GM10847 (cell line): ENCODE data around the gene CUL4A.

Source experiments
- POLR2A ChIP-seq: IDR thresholded peaks from 2 replicates; pipeline ENCODE4 v1.6.1; 2011; ENCODE audit not compliant: insufficient read length; ENCODE audit errors: extremely low read depth

The CUL4A gene

DNA sequence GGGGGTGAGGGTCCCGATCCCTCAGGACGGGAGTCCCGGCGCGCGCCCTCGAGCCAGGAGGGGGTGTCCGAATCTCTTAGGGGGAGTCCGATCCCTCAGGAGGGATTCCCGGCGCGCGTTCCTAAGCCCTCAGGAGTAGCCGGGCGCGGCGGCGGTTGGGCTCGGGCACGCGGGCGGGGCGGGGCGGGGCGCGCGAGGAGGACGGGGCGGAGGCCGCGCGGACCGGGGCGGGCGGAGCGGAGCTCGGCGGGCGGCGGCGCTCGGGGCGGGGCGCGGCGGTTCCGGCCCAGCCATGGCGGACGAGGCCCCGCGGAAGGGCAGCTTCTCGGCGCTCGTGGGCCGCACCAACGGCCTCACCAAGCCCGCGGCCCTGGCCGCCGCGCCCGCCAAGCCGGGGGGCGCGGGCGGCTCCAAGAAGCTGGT lies at the start of gene CUL4A:
Gene CUL4A (plus strand): TSS at position 278 of the 423 bp plus-strand sequence. CDS start 15 bp downstream, at position 293.
- TF ChIP-seq POLR2A, result peak; percentile 28

DNA sequence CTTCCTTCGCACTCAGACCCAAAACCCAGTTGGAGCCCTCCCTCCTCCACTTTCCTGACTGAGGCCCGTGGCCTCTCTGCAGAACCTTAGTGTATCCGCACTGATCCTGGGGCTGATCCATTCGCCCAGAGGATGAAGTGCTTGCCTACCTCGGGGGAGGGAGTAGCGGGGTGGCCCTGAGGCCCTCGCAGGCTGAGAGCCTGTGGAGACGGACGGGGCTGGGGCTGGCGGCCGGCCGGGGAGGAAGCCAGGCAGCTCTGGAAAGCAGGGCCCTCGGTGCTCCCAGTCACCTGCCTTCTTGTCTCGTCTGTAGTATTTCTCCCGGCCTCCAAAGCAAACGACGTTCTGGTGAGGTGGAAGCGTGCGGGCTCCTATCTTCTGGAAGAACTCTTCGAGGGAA lies 49.7 kb upstream of the CUL4A start:
- no peak for TF ChIP-seq POLR2A

- no peak for TF ChIP-seq POLR2A
These were observed 48.4 kb upstream of the CUL4A start for GRCh38 chr13:113160983-113161382.

DNA sequence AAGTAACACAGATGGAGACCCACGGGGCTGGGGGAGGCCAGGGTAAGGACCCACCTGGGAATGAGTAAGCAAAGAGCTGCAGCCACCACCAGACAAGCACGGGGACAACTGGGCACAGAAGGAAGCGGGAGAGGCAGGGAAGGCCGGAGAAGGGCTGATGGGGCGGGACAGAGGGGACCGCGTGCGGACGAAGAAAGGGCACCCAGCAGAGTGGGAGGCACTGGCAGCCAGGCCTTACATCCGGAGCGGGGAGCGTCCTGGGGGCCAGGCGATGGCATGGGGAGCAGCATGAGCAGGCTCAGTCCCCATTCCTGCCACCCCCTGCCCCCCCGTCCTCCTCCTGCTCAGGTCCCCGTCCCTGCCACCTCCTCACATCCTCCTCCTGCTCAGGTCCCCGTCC lies 48.0 kb upstream of the CUL4A start:
- no peak for TF ChIP-seq POLR2A

GRCh38 chr13:113162783-113163685 lies 46.4 kb upstream of the CUL4A start:
- no peak for TF ChIP-seq POLR2A

DNA sequence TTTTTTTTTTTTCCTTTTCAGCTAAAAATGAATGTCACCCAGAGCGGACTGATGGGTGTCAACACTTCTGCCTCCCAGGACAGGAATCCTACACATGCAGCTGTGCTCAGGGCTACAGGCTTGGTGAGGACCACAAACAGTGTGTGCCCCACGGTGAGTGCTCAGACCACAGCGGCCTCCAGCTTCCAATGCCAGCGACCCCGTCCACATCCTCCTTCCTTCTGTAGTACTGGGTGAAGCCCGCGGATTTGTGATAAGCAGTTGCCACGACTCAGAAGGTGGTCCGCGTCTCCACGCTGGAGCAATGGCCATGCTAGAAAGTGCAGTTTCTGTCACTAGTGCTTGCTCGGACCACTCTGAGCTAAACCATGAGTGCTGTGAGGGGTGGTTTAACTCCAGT lies 44.9 kb upstream of the CUL4A start:
- no peak for TF ChIP-seq POLR2A

DNA sequence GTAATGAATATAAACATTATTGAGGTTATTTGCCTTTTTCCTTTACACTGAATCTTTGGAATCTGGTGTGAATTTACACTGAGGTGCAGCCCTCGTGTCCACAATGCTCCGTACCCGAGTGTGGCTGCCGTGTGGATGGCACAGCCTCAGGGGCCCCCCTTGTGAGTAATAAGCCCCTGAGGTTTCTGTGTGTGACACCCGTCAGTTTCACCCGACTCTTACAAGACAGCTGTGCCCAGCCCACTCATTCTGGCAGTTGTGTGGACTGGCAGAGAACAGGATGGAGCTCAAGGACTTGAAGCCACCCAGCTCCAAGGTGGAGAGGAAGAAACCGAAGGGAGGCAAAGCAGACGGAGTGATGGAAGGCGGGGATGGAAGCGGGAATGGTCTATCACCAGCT lies 43.1 kb upstream of the CUL4A start:
- no peak for TF ChIP-seq POLR2A

DNA sequence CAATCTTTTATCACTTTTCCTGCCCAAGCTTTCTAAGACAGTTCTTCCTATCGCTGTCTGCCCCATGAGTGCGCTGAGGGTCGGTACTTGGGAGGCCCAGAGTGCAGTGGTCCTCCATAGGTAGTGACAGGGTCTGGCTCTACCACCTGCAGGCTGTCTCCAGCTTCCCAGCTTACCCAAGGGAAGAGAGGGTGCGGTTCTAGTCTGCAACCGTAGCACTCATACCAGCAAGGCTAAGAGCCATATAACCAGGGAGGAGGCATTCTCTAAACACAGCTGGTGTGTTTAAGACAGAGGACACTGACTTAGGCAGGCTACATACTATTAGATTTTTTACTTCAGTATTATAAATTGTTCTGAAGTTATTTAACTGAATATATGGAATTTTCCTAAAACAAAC lies 42.7 kb upstream of the CUL4A start:
- no peak for TF ChIP-seq POLR2A

DNA sequence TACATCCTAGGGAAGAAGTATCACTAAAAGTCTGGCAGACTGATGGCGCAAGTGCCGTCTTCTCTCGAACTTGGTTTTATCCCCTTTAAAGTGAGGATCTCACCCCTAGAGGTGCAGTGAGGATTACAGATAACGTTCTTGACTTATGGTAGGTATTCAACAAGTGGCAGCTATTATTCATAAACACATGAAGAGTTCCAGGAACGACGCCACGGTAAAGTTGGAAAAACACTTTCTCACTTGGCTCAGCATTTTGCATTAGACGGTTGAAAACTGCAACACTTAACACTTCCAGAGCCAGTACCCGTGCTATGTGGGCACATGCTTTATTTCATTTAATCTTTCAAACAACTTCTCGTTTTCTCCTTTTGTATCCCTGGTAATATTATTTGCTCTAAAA lies 42.3 kb upstream of the CUL4A start:
- no peak for TF ChIP-seq POLR2A

DNA sequence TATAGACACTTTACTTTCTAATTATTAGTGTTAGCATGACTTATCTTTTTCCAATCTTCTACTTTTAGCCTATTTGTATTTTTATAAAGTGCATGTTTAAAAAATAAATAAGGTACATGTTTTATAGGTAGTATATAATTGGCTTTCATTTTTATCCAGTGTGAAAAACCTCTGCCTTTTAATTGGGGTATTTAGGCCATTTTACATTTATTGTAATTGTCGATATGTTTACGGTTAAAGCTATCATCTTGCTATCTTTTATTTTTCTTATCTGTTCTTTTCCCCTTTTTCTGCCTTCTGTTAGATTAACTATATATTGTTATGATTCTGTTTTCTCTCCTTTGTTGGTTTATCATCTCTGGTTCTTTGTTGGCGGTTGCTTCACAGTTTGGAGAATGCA lies 41.8 kb upstream of the CUL4A start:
- no peak for TF ChIP-seq POLR2A

DNA sequence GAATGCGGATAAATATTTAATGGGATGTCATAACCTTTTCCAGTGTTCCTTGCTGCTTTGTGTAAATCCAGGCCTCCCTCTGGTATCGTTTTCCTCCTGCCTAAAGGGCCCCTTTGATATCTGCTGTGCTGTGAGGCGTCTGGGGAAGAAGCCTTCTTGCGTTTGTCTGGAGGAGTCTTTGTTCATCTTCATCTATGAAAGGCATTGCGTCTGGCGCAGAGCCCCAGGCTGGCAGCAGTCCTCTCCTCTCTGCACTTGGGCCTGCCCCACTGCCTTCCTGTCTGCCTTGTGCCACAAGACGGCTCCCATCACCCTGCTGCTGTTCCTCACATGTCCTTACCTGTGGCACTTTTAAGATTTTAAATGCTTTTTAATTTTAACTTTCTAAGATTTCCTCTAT lies 41.2 kb upstream of the CUL4A start:
- TF ChIP-seq POLR2A, result no peak

DNA sequence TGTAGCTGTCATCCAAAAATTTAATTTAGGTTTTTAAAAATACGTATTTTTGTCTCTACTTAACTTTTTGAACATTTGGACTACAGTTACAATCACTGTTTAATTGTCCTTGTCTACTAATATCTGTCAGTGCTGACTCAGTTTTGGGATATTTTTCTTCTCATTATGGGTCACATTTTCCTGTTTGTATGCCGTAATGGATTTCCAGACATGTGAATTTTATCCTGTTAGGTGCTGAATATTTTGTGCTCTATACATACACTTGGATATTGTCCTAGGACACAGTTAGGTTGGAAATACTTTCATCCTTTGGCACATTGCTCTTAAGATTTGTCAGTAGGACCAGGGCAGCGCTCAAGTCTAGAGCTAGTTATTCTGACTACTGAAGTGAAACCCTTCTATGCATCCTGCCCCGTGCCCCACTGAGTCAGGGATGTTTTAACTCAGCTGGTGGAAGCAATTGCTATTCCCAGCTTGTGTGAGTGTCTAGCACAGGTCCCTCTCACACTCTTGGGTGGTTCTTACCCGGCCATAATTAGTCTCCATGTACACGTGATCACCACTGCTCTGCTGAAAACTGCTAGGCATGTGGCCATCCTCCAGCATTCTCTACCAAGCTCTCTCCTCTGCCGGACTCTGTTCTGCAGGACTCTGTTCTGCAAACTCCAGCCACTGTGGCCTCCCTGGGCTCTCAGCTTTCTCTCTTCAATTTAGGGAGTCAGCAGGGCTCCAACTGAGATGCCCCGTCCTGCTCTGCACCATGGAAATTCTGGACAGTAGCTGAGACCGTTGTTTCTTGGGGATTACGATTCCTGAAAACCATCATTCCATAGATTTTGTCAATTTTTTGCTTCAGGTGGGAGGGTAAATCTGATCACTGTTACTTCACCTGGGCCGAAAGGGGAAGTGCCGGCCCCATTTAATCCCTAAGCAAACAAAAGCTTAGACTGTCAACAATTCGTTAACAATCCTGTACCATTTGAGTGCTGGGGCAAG lies 39.8 kb upstream of the CUL4A start:
- TF ChIP-seq POLR2A, result no peak

DNA sequence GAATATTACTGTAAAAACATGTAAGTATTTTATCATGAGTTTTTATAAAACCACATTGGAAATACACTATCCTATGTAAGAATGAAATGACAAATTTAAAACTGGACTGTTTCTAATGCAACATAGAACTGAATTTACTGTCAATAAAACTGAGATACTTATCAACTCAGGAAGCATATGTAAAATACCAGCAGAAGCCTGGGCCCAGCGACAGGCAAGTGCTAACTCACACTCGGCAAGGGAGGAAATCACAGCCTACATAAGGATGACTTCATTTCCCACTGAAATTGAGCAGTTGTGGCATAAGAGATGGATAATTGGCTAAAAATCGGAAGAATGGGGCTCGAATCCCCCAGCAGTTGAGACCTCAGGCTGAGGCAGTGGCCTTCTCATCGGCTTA lies 38.9 kb upstream of the CUL4A start:
- no peak for TF ChIP-seq POLR2A

- no peak for TF ChIP-seq POLR2A
These were observed 37.9 kb upstream of the CUL4A start for GRCh38 chr13:113171250-113172125.

DNA sequence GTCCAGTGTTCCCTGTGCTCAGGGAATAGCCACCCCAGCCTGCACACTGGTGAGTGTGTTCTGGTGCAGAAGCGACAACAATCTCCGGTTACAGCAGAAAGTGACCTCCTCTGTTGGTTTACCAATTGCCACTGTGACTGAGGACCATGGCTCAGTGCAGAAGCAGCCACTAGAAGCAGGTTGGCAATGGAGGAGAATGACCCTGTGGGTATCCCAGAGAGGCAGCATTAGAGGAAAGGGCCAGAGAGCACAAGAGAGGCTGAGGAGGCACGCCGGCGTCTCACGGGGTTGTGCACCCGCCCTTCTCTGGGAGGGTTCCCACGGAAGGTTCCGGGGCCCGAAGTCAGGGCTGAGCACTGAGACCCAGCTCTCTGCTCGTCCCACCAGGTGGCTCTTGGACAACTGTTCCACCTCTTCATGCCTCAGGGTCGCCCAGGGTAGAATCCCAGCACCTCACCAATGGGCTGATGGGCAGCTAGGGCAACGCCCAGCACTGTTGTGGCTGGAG lies 36.9 kb upstream of the CUL4A start:
- no peak for TF ChIP-seq POLR2A
